Keratinocyte (primary cell): ENCODE measurements around the gene DSE. TPM values are rescaled to one million over a fixed set of nuclear protein-coding genes. Genes with fewer than 3 reads are reported as not detected.
A peak's percentile ranks its signal among the peaks of the same experiment; 100 is the strongest.

Experiments
- DNase-seq: peaks from one replicate; pipeline ENCODE4 v3.0.0-alpha.2; 2011; ENCODE audit warnings: low read depth, missing footprints, low spot score
- FAIRE-seq: peaks from 2 replicates; lab custom pipeline; 2011; peaks lifted over from hg19 to GRCh38; lab: Jason Lieb, UNC
- H2AFZ ChIP-seq: 2 replicates; pipeline ENCODE4 v1.6.0; 2012; ENCODE audit warnings: low read length, control low read depth, inconsistent platforms; ENCODE audit not compliant: control insufficient read depth
- H3K27ac ChIP-seq: 2 replicates; pipeline ENCODE4 v1.5.1; 2011; ENCODE audit warnings: low read length; ENCODE audit not compliant: control insufficient read depth, insufficient read depth
- H3K27me3 ChIP-seq: 3 replicates; pipeline ENCODE4 v1.6.0; 2011; ENCODE audit warnings: low read length; ENCODE audit not compliant: control insufficient read depth, insufficient read depth; ENCODE audit errors: extremely low read depth
- H3K36me3 ChIP-seq, 2 experiments: 2 replicates in 1 of 2; 3 replicates in 1 of 2; pipeline ENCODE4 v1.5.1; 2011; ENCODE audit warnings: low read length in 2 of 2, mild to moderate bottlenecking in 1 of 2; ENCODE audit not compliant: control insufficient read depth in 2 of 2, insufficient read depth in 2 of 2; ENCODE audit errors: extremely low read depth in 1 of 2
- H3K4me1 ChIP-seq: 3 replicates; pipeline ENCODE4 v1.5.1; 2011; ENCODE audit warnings: low read length; ENCODE audit not compliant: control insufficient read depth, insufficient read depth; ENCODE audit errors: extremely low read depth
- H3K4me2 ChIP-seq: 3 replicates; pipeline ENCODE4 v1.6.0; 2011; ENCODE audit warnings: low read depth, low read length; ENCODE audit not compliant: control insufficient read depth, insufficient read depth; ENCODE audit errors: extremely low read depth
- H3K4me3 ChIP-seq, 3 experiments: fragments of 200-600 bp in 1 of 3; sonication (generic) in 1 of 3; 2 replicates in 2 of 3; 3 replicates in 1 of 3; pipeline ENCODE4 v1.5.1; 2011 to 2016; ENCODE audit warnings: low read length in 3 of 3, mild to moderate bottlenecking in 3 of 3, control low read depth in 2 of 3, inconsistent platforms in 1 of 3, low read depth in 1 of 3, mixed read lengths in 1 of 3, mixed run types in 1 of 3, moderate library complexity in 1 of 3; ENCODE audit not compliant: control insufficient read depth in 2 of 3, insufficient read depth in 2 of 3; ENCODE audit errors: extremely low read depth in 1 of 3
- H3K79me2 ChIP-seq: 2 replicates; pipeline ENCODE4 v1.6.0; 2012; ENCODE audit warnings: low read length; ENCODE audit not compliant: control insufficient read depth, insufficient read depth
- H3K9ac ChIP-seq: 3 replicates; pipeline ENCODE4 v1.6.0; 2011; ENCODE audit warnings: low read length; ENCODE audit not compliant: control insufficient read depth, insufficient read depth; ENCODE audit errors: extremely low read depth
- H3K9me1 ChIP-seq: 3 replicates; pipeline ENCODE4 v1.6.0; 2011; ENCODE audit warnings: low read length; ENCODE audit not compliant: control insufficient read depth, insufficient read depth; ENCODE audit errors: extremely low read depth
- H3K9me3 ChIP-seq: 2 replicates; pipeline ENCODE4 v1.5.1; 2012; ENCODE audit warnings: low read depth, low read length; ENCODE audit not compliant: control insufficient read depth
- H4K20me1 ChIP-seq: 3 replicates; pipeline ENCODE4 v1.6.0; 2011; ENCODE audit warnings: low read length; ENCODE audit not compliant: control insufficient read depth, insufficient read depth; ENCODE audit errors: extremely low read depth
- CTCF ChIP-seq, 3 experiments: IDR thresholded peaks in 1 of 3; conservative IDR thresholded peaks in 1 of 3; optimal IDR thresholded peaks in 1 of 3; 2 replicates in 2 of 3; 3 replicates in 1 of 3; pipeline versions ENCODE3 to v1.5.1; 2011; ENCODE audit warnings: low read length in 3 of 3, mild to moderate bottlenecking in 3 of 3, moderate library complexity in 2 of 3, control low read depth in 1 of 3, inconsistent platforms in 1 of 3; ENCODE audit not compliant: insufficient read depth in 2 of 3; ENCODE audit errors: extremely low read depth in 1 of 3
- EZH2 ChIP-seq: IDR thresholded peaks from one replicate; pipeline ENCODE4 v1.6.1; 2012; ENCODE audit warnings: inconsistent platforms, mild to moderate bottlenecking, low read length, moderate library complexity
- dilution Hi-C: fragments of 300-500 bp; cut with MboI; formaldehyde crosslinking; loops from one replicate; pipeline ENCODE4 v1.7.0; 2020; ENCODE audit warnings: low sequenced_read_pairs; ENCODE audit not compliant: extremely low pct_ligation_motif_present
- polyA plus RNA-seq, 5 experiments: library from polyadenylated mRNA; depleted of rRNA in 3 of 5; stranded (reverse) in 3 of 5; stranded (forward) in 1 of 5; unstranded in 1 of 5; fragments of >200 nt; gene quantifications; 1 replicate in 1 of 5; 2 replicates in 3 of 5; 3 replicates in 1 of 5; pipeline versions ENCODE4 v1.2.1 to v1.2.3, GENCODE V29; 2011 to 2012; ENCODE audit warnings: missing spikeins in 2 of 5, low read depth in 1 of 5, low replicate concordance in 1 of 5

DSE gene
- polyA plus RNA-seq, 1 donor (not counting 4 experiments of a cell fraction or from before 2014, with no cell fraction given) = 99.7 TPM

- H3K27ac ChIP-seq = peak overlapping the region; percentile 77
- FAIRE-seq (no peak), DNase-seq (no peak)
- no peak overlapping the region for H2AFZ ChIP-seq
- no peaks in the 10 kb centered on the region for H4K20me1 ChIP-seq
- H3K36me3 ChIP-seq = no peaks in the 10 kb centered on the region
- H3K4me2 ChIP-seq = peak overlapping the region; percentile 9
- dilution Hi-C loops = no loop called here
- H3K4me3 ChIP-seq = no peak overlapping the region
- TF ChIP-seq CTCF (optimal IDR thresholded peaks at IDR 0.05 in 1 of 3, IDR thresholded peaks at IDR 0.05 in 1 of 3, conservative IDR thresholded peaks at IDR 0.05 in 1 of 3; ENCODE audit: extremely low read depth in 1 of 3, insufficient read depth in 2 of 3, low read length in 3 of 3) (no peak), EZH2 (no peak)
- no peak overlapping the region for H3K9ac ChIP-seq
- no peaks in the 10 kb centered on the region for H3K9me1 ChIP-seq
- H3K79me2 ChIP-seq = no peaks in the 10 kb centered on the region
- peaks cover 37% of the 10 kb centered on the region for H3K4me1 ChIP-seq
- H3K27me3 ChIP-seq = no peaks in the 10 kb centered on the region
- H3K9me3 ChIP-seq = no peaks in the 10 kb centered on the region
Measured at GRCh38 chr6:116446399-116446798, 75.7 kb downstream of the DSE start.

- H3K4me2 ChIP-seq = peak overlapping the region; percentile 50
- no peak overlapping the region for H3K9ac ChIP-seq
Measured at GRCh38 chr6:116447052-116447451, 76.3 kb downstream of the DSE start.

More at GRCh38 chr6:116447052-116447451, 76.3 kb downstream of the DSE start:
- no peaks in the 10 kb centered on the region for H3K9me1 ChIP-seq
- no peaks in the 10 kb centered on the region for H4K20me1 ChIP-seq
- H3K27me3 ChIP-seq = no peaks in the 10 kb centered on the region
- dilution Hi-C loops = no loop called here
- H3K79me2 ChIP-seq = no peaks in the 10 kb centered on the region
- TF ChIP-seq EZH2 = no peak
- TF ChIP-seq CTCF (optimal IDR thresholded peaks at IDR 0.05 in 1 of 3, IDR thresholded peaks at IDR 0.05 in 1 of 3, conservative IDR thresholded peaks at IDR 0.05 in 1 of 3; ENCODE audit: extremely low read depth in 1 of 3, insufficient read depth in 2 of 3, low read length in 3 of 3) = no peak
- no peak for DNase-seq
- peak overlapping the region; percentile 77 for H3K27ac ChIP-seq
- no peak overlapping the region for H2AFZ ChIP-seq
- H3K4me3 ChIP-seq = no peak overlapping the region
- FAIRE-seq = no peak
- peaks cover 42% of the 10 kb centered on the region for H3K4me1 ChIP-seq
- no peaks in the 10 kb centered on the region for H3K36me3 ChIP-seq
- H3K9me3 ChIP-seq = no peaks in the 10 kb centered on the region
